GM12865 (cell line): ENCODE results near the gene MS4A6A.
"Not testable (repeated sequence)": the region's sequence is repeated elsewhere in the genome, so short reads cannot be mapped to it uniquely, and the experiment has no call there.

Experiments
- DNase-seq: peaks from one replicate; pipeline ENCODE4 v3.0.0; 2010; ENCODE audit warnings: low read depth
- H3K4me3 ChIP-seq: 2 replicates; pipeline ENCODE4 v1.5.1; 2011; ENCODE audit warnings: mild to moderate bottlenecking, low read depth, low read length, control low read depth
- CTCF ChIP-seq: IDR thresholded peaks from 2 replicates; pipeline ENCODE4 v1.5.1; 2011; ENCODE audit warnings: low read length, control low read depth, low read depth, inconsistent platforms; ENCODE audit not compliant: insufficient read depth; ENCODE audit errors: missing control alignments

The MS4A6A gene

DNA sequence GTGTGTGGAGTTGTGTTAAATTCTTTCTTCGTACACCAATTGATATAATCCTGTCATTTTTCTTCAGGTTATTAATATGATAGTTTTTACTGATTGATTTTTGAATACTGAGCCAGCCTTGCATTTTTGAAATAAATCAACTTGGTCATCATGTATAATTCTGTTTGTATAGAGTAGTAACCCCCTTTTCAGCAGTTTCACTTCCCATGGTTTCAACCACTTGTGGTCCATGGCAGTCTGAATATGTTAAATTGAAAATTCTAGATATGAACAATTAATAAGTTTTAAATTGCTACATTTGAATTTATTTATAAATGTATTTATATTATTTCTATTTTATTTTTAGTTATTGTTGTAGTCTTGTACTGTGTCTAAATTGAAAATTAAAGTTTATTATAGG lies 32.6 kb downstream of the MS4A6A start:
- H3K4me3 ChIP-seq = no peak overlapping the region
- no peak for TF ChIP-seq CTCF
- no peak for DNase-seq

GRCh38 chr11:60145677-60146076 lies 37.2 kb downstream of the MS4A6A start:
- DNase-seq = no peak
- no peak for TF ChIP-seq CTCF
- H3K4me3 ChIP-seq = no peak overlapping the region

GRCh38 chr11:60143768-60144167 lies 39.1 kb downstream of the MS4A6A start:
- H3K4me3 ChIP-seq = no peak overlapping the region
- no peak for DNase-seq
- no peak for TF ChIP-seq CTCF

DNA sequence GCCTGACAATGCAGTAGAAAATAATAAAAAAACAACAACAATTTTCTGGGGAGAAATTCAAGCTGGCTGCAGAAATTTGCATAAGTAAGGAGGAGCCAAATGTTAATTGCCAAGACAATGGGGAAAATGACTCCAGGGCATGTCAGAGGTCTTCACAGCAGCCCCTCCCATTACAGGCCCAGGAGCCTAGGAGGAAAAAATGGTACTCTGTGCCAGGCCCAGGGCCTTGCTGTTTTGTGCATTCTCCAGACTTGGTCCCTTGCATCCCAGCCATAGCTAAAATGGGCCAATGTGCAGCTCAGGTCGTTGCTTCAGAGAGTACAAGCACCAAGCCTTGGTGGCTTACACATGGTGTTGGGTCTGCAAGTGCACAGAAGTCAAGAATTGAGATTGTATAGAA lies 49.0 kb downstream of the MS4A6A start:
- DNase-seq = no peak
- no peak overlapping the region for H3K4me3 ChIP-seq
- TF ChIP-seq CTCF = no peak

- TF ChIP-seq CTCF = no peak
- H3K4me3 ChIP-seq = no peak overlapping the region
- DNase-seq = no peak
Measured at GRCh38 chr11:60131912-60132311, 51.0 kb downstream of the MS4A6A start.

GRCh38 chr11:60130496-60130895 lies 52.4 kb downstream of the MS4A6A start:
- no peak for TF ChIP-seq CTCF
- peak; percentile 41 for DNase-seq
- no peak overlapping the region for H3K4me3 ChIP-seq

- TF ChIP-seq CTCF = no peak
- no peak for DNase-seq
- no peak overlapping the region for H3K4me3 ChIP-seq
Measured at GRCh38 chr11:60129853-60130252, 53.0 kb downstream of the MS4A6A start.

- DNase-seq, H3K4me3 ChIP-seq: not testable (repeated sequence)
Measured at GRCh38 chr11:60128866-60129265, 54.0 kb downstream of the MS4A6A start.
